MM.1S (cell line): ENCODE results near the gene HMGN1.

Experiments
- DNase-seq: peaks from one replicate; pipeline ENCODE4 v3.0.0-alpha.2; 2015
- H2AFZ ChIP-seq: fragments of 300-600 bp; sonication (generic); 2 replicates; pipeline ENCODE4 v1.6.0; 2016; ENCODE audit warnings: antibody characterized with exemption, low read length
- H3F3A ChIP-seq: fragments of 300-600 bp; sonication (generic); 2 replicates; pipeline ENCODE4 v1.6.1; 2016; ENCODE audit warnings: mild to moderate bottlenecking, antibody characterized with exemption, low read length, moderate library complexity, mixed read lengths; ENCODE audit not compliant: insufficient read depth
- H3K27ac ChIP-seq: fragments of 300-600 bp; sonication (generic); 2 replicates; pipeline ENCODE4 v1.5.1; 2016; ENCODE audit warnings: mild to moderate bottlenecking, low read length
- H3K27me3 ChIP-seq: fragments of 300-600 bp; sonication (generic); replicated peaks from 2 replicates; pipeline ENCODE4 v1.6.0; 2016; ENCODE audit warnings: low read length; ENCODE audit not compliant: insufficient read depth
- H3K36me3 ChIP-seq: fragments of 300-600 bp; sonication (generic); replicated peaks from 2 replicates; pipeline ENCODE4 v1.6.1; 2016; ENCODE audit warnings: mild to moderate bottlenecking, low read length, mixed read lengths; ENCODE audit not compliant: insufficient read depth
- H3K4me1 ChIP-seq: fragments of 300-600 bp; sonication (generic); 2 replicates; pipeline ENCODE4 v1.6.1; 2016; ENCODE audit warnings: low read length, mixed read lengths
- H3K4me2 ChIP-seq: fragments of 300-600 bp; sonication (generic); 2 replicates; pipeline ENCODE4 v1.6.0; 2016; ENCODE audit warnings: low read depth, low read length
- H3K4me3 ChIP-seq: fragments of 300-600 bp; sonication (generic); 2 replicates; pipeline ENCODE4 v1.5.1; 2016; ENCODE audit warnings: low read length, mixed read lengths
- H3K79me2 ChIP-seq: fragments of 300-600 bp; sonication (generic); 2 replicates; pipeline ENCODE4 v1.6.1; 2016; ENCODE audit warnings: mixed run types, low read length, mixed read lengths
- H3K9ac ChIP-seq: fragments of 300-600 bp; sonication (generic); 2 replicates; pipeline ENCODE4 v1.6.1; 2016; ENCODE audit warnings: low read length, mixed read lengths
- H3K9me2 ChIP-seq: fragments of 300-600 bp; sonication (generic); replicated peaks from 2 replicates; pipeline ENCODE4 v1.6.1; 2016; ENCODE audit warnings: mild to moderate bottlenecking, low read length, mixed read lengths; ENCODE audit not compliant: insufficient read depth
- H3K9me3 ChIP-seq: fragments of 300-600 bp; sonication (generic); replicated peaks from 2 replicates; pipeline ENCODE4 v1.6.1; 2016; ENCODE audit warnings: mild to moderate bottlenecking, low read length, mixed read lengths; ENCODE audit not compliant: insufficient read depth
- H4K20me1 ChIP-seq: fragments of 300-600 bp; sonication (generic); 2 replicates; pipeline ENCODE4 v1.6.1; 2016; ENCODE audit warnings: mild to moderate bottlenecking, low read length, moderate library complexity, mixed read lengths; ENCODE audit not compliant: insufficient read depth
- CTCF ChIP-seq: fragments of 300-600 bp; sonication (generic); IDR thresholded peaks from 2 replicates; pipeline ENCODE4 v1.5.1; 2016; ENCODE audit warnings: antibody characterized with exemption, low read length, mixed read lengths
- EZH2 ChIP-seq: fragments of 300-600 bp; sonication (generic); optimal IDR thresholded peaks from 2 replicates; pipeline ENCODE3; 2017; ENCODE audit warnings: low read depth, mild to moderate bottlenecking, antibody characterized with exemption, low read length, mixed read lengths
- EZH2phosphoT487 ChIP-seq: fragments of 300-600 bp; sonication (generic); IDR thresholded peaks from 2 replicates; pipeline ENCODE4 v1.6.1; 2018; ENCODE audit warnings: antibody characterized with exemption, low read length

Gene HMGN1

GRCh38 chr21:39363607-39364555 is 15.0 kb upstream of the HMGN1 start:
- H3K27ac ChIP-seq, result no peak overlapping the region

GRCh38 chr21:39362733-39363132 is 13.8 kb upstream of the HMGN1 start:
- Histone ChIP-seq H3K4me2 (no peak overlapping the region), H3K9ac (no peak overlapping the region), H3K9me3 (no peaks in the 10 kb centered on the region), H4K20me1 (no peaks in the 10 kb centered on the region), H3K79me2 (no peaks in the 10 kb centered on the region), H3K27me3 (no peaks in the 10 kb centered on the region), H3K4me3 (no peak overlapping the region), H3K9me2 (no peaks in the 10 kb centered on the region), H3F3A (no peaks in the 10 kb centered on the region), H3K36me3 (no peaks in the 10 kb centered on the region), H2AFZ (no peak overlapping the region), H3K4me1 (no peaks in the 10 kb centered on the region), H3K27ac (no peak overlapping the region)
- TF ChIP-seq EZH2, result no peak
- TF ChIP-seq EZH2phosphoT487, result no peak
- no peak for TF ChIP-seq CTCF
- no peak for DNase-seq

More at GRCh38 chr21:39363607-39364555, 15.0 kb upstream of the HMGN1 start:
- no peaks in the 10 kb centered on the region for H3K36me3 ChIP-seq
- no peaks in the 10 kb centered on the region for H3K9me2 ChIP-seq
- H3K27me3 ChIP-seq, result no peaks in the 10 kb centered on the region
- no peak overlapping the region for H2AFZ ChIP-seq
- no peak overlapping the region for H3K4me3 ChIP-seq
- H3F3A ChIP-seq, result no peaks in the 10 kb centered on the region
- no peaks in the 10 kb centered on the region for H4K20me1 ChIP-seq
- H3K4me1 ChIP-seq, result no peaks in the 10 kb centered on the region
- H3K9ac ChIP-seq, result no peak overlapping the region
- no peak overlapping the region for H3K4me2 ChIP-seq
- peak; percentile 5 for DNase-seq
- no peaks in the 10 kb centered on the region for H3K9me3 ChIP-seq
- no peak for TF ChIP-seq EZH2phosphoT487
- no peak for TF ChIP-seq EZH2
- no peak for TF ChIP-seq CTCF
- no peaks in the 10 kb centered on the region for H3K79me2 ChIP-seq

- no peaks in the 10 kb centered on the region for H3K79me2 ChIP-seq
- no peak overlapping the region for H3K9ac ChIP-seq
- DNase-seq, result no peak
- no peaks in the 10 kb centered on the region for H3K9me2 ChIP-seq
- no peak overlapping the region for H3K27ac ChIP-seq
- H3K36me3 ChIP-seq, result no peaks in the 10 kb centered on the region
- H3K4me3 ChIP-seq, result no peak overlapping the region
- H3K27me3 ChIP-seq, result no peaks in the 10 kb centered on the region
- H3K4me1 ChIP-seq, result no peaks in the 10 kb centered on the region
- no peaks in the 10 kb centered on the region for H3F3A ChIP-seq
- H3K4me2 ChIP-seq, result no peak overlapping the region
- H4K20me1 ChIP-seq, result no peaks in the 10 kb centered on the region
- TF ChIP-seq EZH2phosphoT487, result no peak
- no peak for TF ChIP-seq CTCF
- TF ChIP-seq EZH2, result no peak
- H3K9me3 ChIP-seq, result no peaks in the 10 kb centered on the region
- H2AFZ ChIP-seq, result no peak overlapping the region
Measured at GRCh38 chr21:39359382-39359781, 10.5 kb upstream of the HMGN1 start.
